ENCODE data around the gene CSNK2A2. TPM values are rescaled to one million over a fixed set of nuclear protein-coding genes. Genes with fewer than 3 reads are reported as not detected.

CSNK2A2 gene
- total RNA-seq, 2 donors from 2014 or later: 29.2 to 40.1 TPM

GRCh38 chr16:58197314-58198012, 443 bp downstream of the CSNK2A2 start:
- no peak for TF ChIP-seq CTCF (IDR thresholded peaks at IDR 0.05)
- Histone ChIP-seq H3K27me3 (replicated peaks; ENCODE audit: insufficient read depth) (no peaks in the 10 kb centered on the region), H3K36me3 (no peaks in the 10 kb centered on the region), H3K9me3 (no peaks in the 10 kb centered on the region), H3K27ac (no peak overlapping the region), H3K4me3 (peak overlapping the region; percentile 90), H3K4me1 (ENCODE audit: control insufficient read depth in 1 of 2, low read depth in 2 of 2) (peaks cover 9 to 16% of the 10 kb centered on the region in 2 donors)
- DNase-seq (ENCODE audit: low spot score): no peak
- ATAC-seq (ENCODE audit: insufficient number of reproducible peaks, low FRiP score, low read depth): no peak

- H3K4me3 ChIP-seq: peak overlapping the region; percentile 90
- H3K36me3 ChIP-seq: no peaks in the 10 kb centered on the region
- no peak for ATAC-seq (ENCODE audit: insufficient number of reproducible peaks, low FRiP score, low read depth)
- no peak for TF ChIP-seq CTCF (IDR thresholded peaks at IDR 0.05)
- H3K4me1 ChIP-seq (ENCODE audit: control insufficient read depth in 1 of 2, low read depth in 2 of 2): peaks cover 9 to 16% of the 10 kb centered on the region in 2 donors
- no peak for DNase-seq (ENCODE audit: low spot score)
- no peak overlapping the region for H3K27ac ChIP-seq
- no peaks in the 10 kb centered on the region for H3K27me3 ChIP-seq (replicated peaks; ENCODE audit: insufficient read depth)
- no peaks in the 10 kb centered on the region for H3K9me3 ChIP-seq
Measured at GRCh38 chr16:58196898-58197313, 1.0 kb downstream of the CSNK2A2 start.

- H3K9me3 ChIP-seq: no peaks in the 10 kb centered on the region
- no peak for TF ChIP-seq CTCF (IDR thresholded peaks at IDR 0.05)
- H3K4me1 ChIP-seq (ENCODE audit: control insufficient read depth in 1 of 2, low read depth in 2 of 2): peaks cover 9 to 16% of the 10 kb centered on the region in 2 donors
- no peak overlapping the region for H3K4me3 ChIP-seq
- H3K27me3 ChIP-seq (replicated peaks; ENCODE audit: insufficient read depth): no peaks in the 10 kb centered on the region
- H3K27ac ChIP-seq: no peak overlapping the region
- no peaks in the 10 kb centered on the region for H3K36me3 ChIP-seq
- DNase-seq (ENCODE audit: low spot score) (no peak), ATAC-seq (ENCODE audit: insufficient number of reproducible peaks, low FRiP score, low read depth) (no peak)
Measured at GRCh38 chr16:58195771-58196170, 2.1 kb downstream of the CSNK2A2 start.

- no peaks in the 10 kb centered on the region for H3K9me3 ChIP-seq
- peaks cover 9 to 16% of the 10 kb centered on the region in 2 donors for H3K4me1 ChIP-seq (ENCODE audit: control insufficient read depth in 1 of 2, low read depth in 2 of 2)
- H3K27ac ChIP-seq: no peak overlapping the region
- H3K36me3 ChIP-seq: no peaks in the 10 kb centered on the region
- no peak overlapping the region for H3K4me3 ChIP-seq
- no peaks in the 10 kb centered on the region for H3K27me3 ChIP-seq (replicated peaks; ENCODE audit: insufficient read depth)
- no peak for DNase-seq (ENCODE audit: low spot score)
- ATAC-seq (ENCODE audit: insufficient number of reproducible peaks, low FRiP score, low read depth): no peak
- TF ChIP-seq CTCF (IDR thresholded peaks at IDR 0.05): no peak
Measured at GRCh38 chr16:58195344-58195743, 2.6 kb downstream of the CSNK2A2 start.

- Histone ChIP-seq H3K4me1 (ENCODE audit: control insufficient read depth in 1 of 2, low read depth in 2 of 2) (peaks cover 9 to 16% of the 10 kb centered on the region in 2 donors), H3K27me3 (replicated peaks; ENCODE audit: insufficient read depth) (no peaks in the 10 kb centered on the region), H3K9me3 (no peaks in the 10 kb centered on the region), H3K36me3 (no peaks in the 10 kb centered on the region), H3K4me3 (no peak overlapping the region), H3K27ac (no peak overlapping the region)
- no peak for TF ChIP-seq CTCF (IDR thresholded peaks at IDR 0.05)
- DNase-seq (ENCODE audit: low spot score): no peak
- ATAC-seq (ENCODE audit: insufficient number of reproducible peaks, low FRiP score, low read depth): no peak
Measured at GRCh38 chr16:58194790-58195189, 3.1 kb downstream of the CSNK2A2 start.

Measured in thoracic aorta (tissue), 2 donors.